GM15510 (cell line): ENCODE results near the gene MROH9.

ENCODE experiments used
- POLR2A ChIP-seq: IDR thresholded peaks from 3 replicates; pipeline ENCODE4 v1.6.1; 2011; ENCODE audit warnings: borderline replicate concordance; ENCODE audit not compliant: insufficient read length; ENCODE audit errors: extremely low read depth

Gene MROH9

DNA sequence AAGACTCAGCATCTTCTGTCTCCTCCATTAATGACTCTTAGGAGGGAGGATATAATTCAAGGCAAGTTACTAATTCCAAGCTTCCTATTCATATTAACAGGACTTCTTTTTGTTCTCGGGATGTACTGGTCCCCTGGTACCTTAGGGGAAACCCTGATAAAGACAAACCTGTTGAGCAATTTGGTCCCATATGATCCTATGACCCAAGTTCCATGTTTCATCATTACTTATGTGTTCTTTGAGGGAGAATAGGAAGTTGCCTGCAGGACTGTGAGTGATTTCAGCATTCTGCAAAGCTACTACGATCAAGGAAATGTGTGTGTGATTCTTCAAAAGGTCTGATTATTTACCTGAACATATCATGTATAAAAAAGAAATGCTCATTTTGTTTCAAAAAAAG, 149.5 kb downstream of the MROH9 start:
- no peak for TF ChIP-seq POLR2A

DNA sequence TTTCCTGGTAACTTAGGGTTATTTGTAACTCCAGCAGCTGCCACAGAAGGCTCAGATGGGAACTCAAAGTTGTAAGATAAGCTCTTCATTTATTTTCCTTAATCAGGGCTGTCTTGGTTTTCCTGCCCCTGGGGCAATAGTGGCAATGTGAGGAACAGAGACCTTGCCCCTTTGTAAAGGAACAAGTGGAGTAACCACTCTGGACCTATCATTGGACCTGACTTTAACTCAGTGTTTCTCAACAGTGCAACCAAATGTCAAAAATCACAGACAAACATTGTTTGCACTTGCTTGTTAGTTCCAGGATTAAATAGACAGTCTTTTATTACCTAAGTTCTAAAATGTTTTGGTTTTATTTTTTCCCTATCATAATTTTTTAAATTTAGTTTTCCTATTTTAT, 152.6 kb downstream of the MROH9 start:
- TF ChIP-seq POLR2A, result no peak

DNA sequence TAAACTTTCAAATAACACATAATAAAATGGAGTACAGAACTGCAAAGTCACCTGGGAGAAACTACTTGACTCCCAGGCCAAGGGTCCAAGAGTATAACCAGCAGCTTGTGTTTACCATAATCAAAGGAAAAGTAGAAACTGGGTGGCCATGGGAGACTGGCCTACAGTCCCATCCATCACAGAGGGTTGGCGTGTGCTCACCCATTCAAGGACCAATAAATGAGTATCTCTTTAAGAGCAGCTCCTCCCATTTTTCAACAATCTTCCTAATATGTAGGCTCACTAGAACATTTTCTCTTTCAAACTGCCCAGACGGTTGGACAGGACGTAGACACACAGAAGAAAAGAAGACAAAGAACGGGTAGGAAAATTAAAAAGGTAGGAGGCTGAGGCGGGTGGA, 155.3 kb downstream of the MROH9 start, which contains the start of gene FMO3:
TSS of gene FMO3 (plus strand) at position 302 of the 400 bp plus-strand sequence. CDS start 1,754 bp downstream, outside the sequence.
- no peak for TF ChIP-seq POLR2A

DNA sequence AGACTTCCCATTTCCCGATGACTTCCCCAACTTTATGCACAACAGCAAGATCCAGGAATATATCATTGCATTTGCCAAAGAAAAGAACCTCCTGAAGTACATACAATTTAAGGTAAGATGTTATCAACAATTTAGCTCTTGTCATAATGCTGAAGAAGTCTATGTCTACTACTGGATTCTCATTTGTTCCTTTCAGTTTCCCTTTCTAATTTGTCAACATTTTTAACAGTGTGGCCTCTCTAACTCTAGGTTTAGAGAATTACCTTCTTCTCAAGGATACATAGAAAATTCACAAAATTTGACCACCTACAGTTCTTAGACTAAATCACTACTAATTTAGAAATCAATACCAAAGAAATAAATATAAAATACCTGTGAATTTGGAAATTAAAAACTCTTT, 168.5 kb downstream of the MROH9 start:
- TF ChIP-seq POLR2A, result no peak

DNA sequence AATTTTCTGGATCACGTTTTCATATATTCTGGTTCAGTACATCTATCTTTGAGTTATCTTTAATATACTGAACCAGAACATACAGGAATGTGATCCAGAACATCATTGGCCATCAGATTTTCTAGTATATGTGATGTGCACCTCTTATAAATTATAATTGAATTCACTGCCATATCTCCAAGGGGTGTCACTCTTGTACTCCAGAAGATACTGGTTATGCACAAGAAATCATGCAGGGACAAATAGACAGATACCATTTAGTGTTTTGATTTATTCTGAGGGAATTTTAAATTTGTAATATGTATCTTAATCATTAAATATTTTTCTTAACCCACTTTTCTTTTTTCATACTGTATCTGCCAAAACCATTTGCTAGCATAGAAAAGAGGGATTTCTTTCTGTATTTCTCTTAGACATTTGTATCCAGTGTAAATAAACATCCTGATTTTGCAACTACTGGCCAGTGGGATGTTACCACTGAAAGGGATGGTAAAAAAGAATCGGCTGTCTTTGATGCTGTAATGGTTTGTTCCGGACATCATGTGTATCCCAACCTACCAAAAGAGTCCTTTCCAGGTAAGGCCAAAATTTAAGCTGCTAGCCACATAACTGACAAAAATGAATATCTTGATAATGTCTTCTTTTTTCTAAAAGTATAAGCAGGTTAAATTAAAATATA, 172.1 kb downstream of the MROH9 start:
- TF ChIP-seq POLR2A, result no peak

DNA sequence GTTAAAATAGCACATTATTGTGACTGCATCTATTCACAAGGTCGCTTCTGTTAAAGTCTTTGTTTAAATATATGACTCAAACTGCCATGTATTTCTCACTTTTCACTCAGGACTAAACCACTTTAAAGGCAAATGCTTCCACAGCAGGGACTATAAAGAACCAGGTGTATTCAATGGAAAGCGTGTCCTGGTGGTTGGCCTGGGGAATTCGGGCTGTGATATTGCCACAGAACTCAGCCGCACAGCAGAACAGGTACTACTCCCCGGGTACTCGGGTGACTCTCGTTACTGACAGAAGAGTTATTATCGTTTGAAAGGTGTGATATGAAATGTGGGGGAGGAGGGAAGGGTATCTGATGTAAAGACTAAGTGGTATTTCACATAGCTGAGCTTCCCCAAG, 172.6 kb downstream of the MROH9 start:
- TF ChIP-seq POLR2A, result no peak

DNA sequence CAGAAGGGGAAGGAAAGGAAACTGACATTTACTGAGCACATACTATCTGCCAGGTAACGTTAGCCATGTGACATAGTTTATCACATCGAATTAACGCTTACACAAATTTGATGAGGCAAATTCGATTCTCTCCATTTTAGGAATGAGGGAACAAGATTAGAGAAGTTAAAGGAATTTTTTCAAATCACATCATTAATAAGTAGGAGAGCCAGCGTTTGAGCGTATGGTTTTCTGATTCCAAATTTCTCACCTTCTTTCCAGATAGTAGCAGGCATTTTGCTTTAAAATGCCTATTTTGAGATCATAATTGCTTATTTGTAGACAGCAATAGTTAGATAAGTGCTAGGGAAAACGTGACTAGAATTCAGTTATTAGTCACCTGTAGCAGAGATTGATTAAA, 174.6 kb downstream of the MROH9 start:
- TF ChIP-seq POLR2A, result no peak

DNA sequence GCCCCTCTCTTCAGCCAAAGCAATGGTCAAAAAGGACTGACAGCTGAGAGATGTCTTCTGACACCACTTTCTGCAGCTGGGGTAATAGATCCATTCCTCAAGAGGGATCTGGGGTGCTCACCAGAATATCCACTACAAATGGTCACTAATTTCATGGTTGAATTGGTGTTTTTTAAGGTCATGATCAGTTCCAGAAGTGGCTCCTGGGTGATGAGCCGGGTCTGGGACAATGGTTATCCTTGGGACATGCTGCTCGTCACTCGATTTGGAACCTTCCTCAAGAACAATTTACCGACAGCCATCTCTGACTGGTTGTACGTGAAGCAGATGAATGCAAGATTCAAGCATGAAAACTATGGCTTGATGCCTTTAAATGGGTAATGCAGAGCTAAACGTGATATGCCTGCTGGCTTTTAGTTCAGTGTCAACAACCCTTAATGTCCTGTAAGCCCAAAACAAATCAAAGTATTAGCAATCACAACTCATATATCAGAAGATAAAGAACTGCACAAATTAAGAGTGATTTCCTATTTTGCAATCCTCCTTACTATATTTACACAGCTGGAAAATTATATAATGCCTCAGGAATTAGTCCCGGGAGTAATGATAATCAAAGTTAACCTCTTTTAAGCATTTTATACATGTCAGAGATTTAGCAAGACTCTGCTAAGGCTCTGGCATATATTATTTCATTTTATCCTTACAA, 175.4 kb downstream of the MROH9 start:
- no peak for TF ChIP-seq POLR2A

DNA sequence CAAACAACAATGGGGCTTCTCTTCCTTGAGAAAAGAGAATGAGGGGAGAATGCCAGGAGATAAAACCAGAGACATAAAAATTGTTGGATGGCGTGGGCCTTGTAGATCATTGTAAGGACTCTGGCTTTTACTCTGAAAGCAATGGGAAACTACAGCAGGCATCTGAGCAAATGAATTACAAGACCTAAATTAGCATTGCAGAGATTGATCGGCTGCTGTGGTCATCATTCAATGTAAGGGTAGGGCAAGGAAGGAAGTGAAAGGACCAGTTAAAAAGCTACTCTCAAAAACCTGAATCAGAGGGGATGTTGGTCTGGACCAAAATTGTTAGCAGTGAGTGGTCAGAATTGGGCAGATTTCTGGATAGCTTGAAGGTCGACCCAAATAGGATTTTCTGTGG, 176.8 kb downstream of the MROH9 start:
- no peak for TF ChIP-seq POLR2A

DNA sequence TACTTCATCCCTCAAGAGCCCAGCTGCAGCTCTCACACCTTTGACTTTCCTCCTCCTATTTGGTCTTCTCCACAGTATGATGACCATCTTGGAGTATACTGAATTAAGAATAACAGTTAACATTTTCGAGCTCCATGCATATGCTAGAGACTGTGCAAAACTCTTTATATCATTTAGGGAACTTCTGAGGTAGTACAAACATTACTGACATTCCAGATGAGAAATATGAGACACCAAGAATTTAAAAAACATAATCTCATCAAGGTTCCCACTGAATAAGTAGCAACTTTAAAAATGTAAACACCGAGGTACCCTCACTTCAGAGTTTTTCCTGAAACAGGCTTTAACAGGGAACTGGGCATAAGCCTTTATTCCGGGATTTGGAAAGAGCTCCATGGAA, 178.0 kb downstream of the MROH9 start:
- TF ChIP-seq POLR2A, result no peak
